ENCODE data around the gene ERAP2. TPM values are rescaled to one million over a fixed set of nuclear protein-coding genes. Genes with fewer than 3 reads are reported as not detected.

ERAP2 gene
- total and polyA plus RNA-seq, 2 of the 13 experiments (the other 11 are each of a cell fraction or from before 2014, with no cell fraction given), result 12.8 to 16.6 TPM

GRCh38 chr5:96935559-96936430 is 59.5 kb downstream of the ERAP2 start, which contains the start of gene LNPEP (continued):
- TF ChIP-seq ARNTL (CRISPR knock-in tag; IDR thresholded peaks at IDR 0.05) (peak; percentile 83), TFE3 (CRISPR knock-in tag; IDR thresholded peaks at IDR 0.05) (peak; percentile 59; the same call in 1 of the 2 replicates), ZNF124 (CRISPR knock-in tag; IDR thresholded peaks at IDR 0.05) (peak; percentile 64), ZNF577 (CRISPR knock-in tag; IDR thresholded peaks at IDR 0.05; ENCODE audit: borderline replicate concordance, low read depth) (no peak), ZFAT (CRISPR knock-in tag; conservative IDR thresholded peaks at IDR 0.05) (no peak), ZMAT3 (CRISPR knock-in tag; conservative IDR thresholded peaks at IDR 0.05) (peak; percentile 28), MEIS1 (CRISPR knock-in tag; IDR thresholded peaks at IDR 0.05; ENCODE audit: borderline replicate concordance) (no peak; the same call in 1 of the 2 replicates), HMG20B (CRISPR knock-in tag; conservative IDR thresholded peaks at IDR 0.05) (peak; percentile 80; the same call in 1 of the 2 replicates), KAT2B (IDR thresholded peaks at IDR 0.05; ENCODE audit: borderline replicate concordance, low read depth, low read length) (no peak), NKX3-1 (CRISPR knock-in tag; IDR thresholded peaks at IDR 0.05) (no peak; the same call in 1 of the 2 replicates), ATRX (CRISPR knock-in tag; IDR thresholded peaks at IDR 0.05; ENCODE audit: borderline replicate concordance) (no peak), ATF1 (CRISPR knock-in tag; IDR thresholded peaks at IDR 0.05) (no peak), GABPA (IDR thresholded peaks at IDR 0.05; ENCODE audit: low read depth, low read length) (no peak), GABPA (CRISPR knock-in tag; IDR thresholded peaks at IDR 0.05; ENCODE audit: low read depth) (peak; percentile 58), ZNF576 (CRISPR knock-in tag; IDR thresholded peaks at IDR 0.05) (no peak), ZNF850 (CRISPR knock-in tag; conservative IDR thresholded peaks at IDR 0.05) (peak; percentile 87; the same call in 1 of the 2 replicates), JARID2 (CRISPR knock-in tag; IDR thresholded peaks at IDR 0.05; ENCODE audit: insufficient replicate concordance) (no peak), ZC3H4 (CRISPR knock-in tag; IDR thresholded peaks at IDR 0.05; ENCODE audit: borderline replicate concordance) (no peak; the same call in 1 of the 2 replicates), TEAD3 (CRISPR knock-in tag; optimal IDR thresholded peaks at IDR 0.05; ENCODE audit: borderline replicate concordance) (peak; percentile 72), CHCHD3 (CRISPR knock-in tag; IDR thresholded peaks at IDR 0.05) (no peak), ZHX1 (CRISPR knock-in tag; IDR thresholded peaks at IDR 0.05; ENCODE audit: low read depth) (no peak), ZKSCAN1 (IDR thresholded peaks at IDR 0.05; ENCODE audit: low read length) (no peak; the same call in 1 of the 2 replicates)

Data from HepG2 (cell line).